Endothelial cell of umbilical vein (primary cell): ENCODE measurements around the gene TSPAN18. TPM values are rescaled to one million over a fixed set of nuclear protein-coding genes. Genes with fewer than 3 reads are reported as not detected.

Experiments used
- BruUV-seq: library from RNA; stranded (reverse); fragments of 400-500 nt; replicated peaks from 2 replicates; lab custom pipeline; 2021; lab: Mats Ljungman, UMichigan
- CTCF ChIA-PET: fragments of 300-600, 350-600 bp; sonication (Branson Sonifier 250); formaldehyde crosslinking; loops from one replicate; lab custom pipeline; 2021; ENCODE audit warnings: antibody characterized with exemption, inconsistent platforms; lab: Charles Lee
- POLR2A ChIA-PET: fragments of 300-600, 350-600 bp; sonication (Branson Sonifier 250); formaldehyde crosslinking; loops from one replicate; lab custom pipeline; 2021; ENCODE audit warnings: antibody characterized with exemption, inconsistent platforms; lab: Charles Lee
- DNase-seq: peaks from one replicate; pipeline ENCODE4 v3.0.0-alpha.2; 2011; ENCODE audit warnings: low read depth, low spot score
- FAIRE-seq: peaks from 2 replicates; lab custom pipeline; 2011; peaks lifted over from hg19 to GRCh38; lab: Jason Lieb, UNC
- H2AFZ ChIP-seq: 2 replicates; pipeline ENCODE4 v1.6.0; 2012; ENCODE audit warnings: low read depth, low read length, control low read depth, inconsistent platforms
- H3K27ac ChIP-seq: 2 replicates; pipeline ENCODE4 v1.5.1; 2011; ENCODE audit warnings: low read depth, mild to moderate bottlenecking, control low read depth, low read length, moderate library complexity; ENCODE audit not compliant: insufficient read depth
- H3K27me3 ChIP-seq, 2 experiments: 2 replicates each; pipeline versions ENCODE4 v1.6.0 to v1.6.1; 2011; ENCODE audit warnings: low read length in 2 of 2, mixed read lengths in 1 of 2; ENCODE audit not compliant: control insufficient read depth in 2 of 2, insufficient read depth in 2 of 2
- H3K36me3 ChIP-seq, 2 experiments: 2 replicates in 1 of 2; 3 replicates in 1 of 2; pipeline ENCODE4 v1.5.1; 2011; ENCODE audit warnings: low read length in 2 of 2, mild to moderate bottlenecking in 1 of 2, moderate library complexity in 1 of 2; ENCODE audit not compliant: control insufficient read depth in 2 of 2, insufficient read depth in 2 of 2; ENCODE audit errors: extremely low read depth in 1 of 2
- H3K4me1 ChIP-seq: 3 replicates; pipeline ENCODE4 v1.5.1; 2011; ENCODE audit warnings: mild to moderate bottlenecking, low read length; ENCODE audit not compliant: control insufficient read depth, insufficient read depth; ENCODE audit errors: extremely low read depth
- H3K4me2 ChIP-seq: 2 replicates; pipeline ENCODE4 v1.6.1; 2011; ENCODE audit warnings: low read length, control low read depth, mixed read lengths; ENCODE audit not compliant: insufficient read depth
- H3K4me3 ChIP-seq, 3 experiments: fragments of 200-600 bp in 1 of 3; sonication (generic), shearing (Covaris generic) in 1 of 3; replicated peaks in 1 of 3; 2 replicates each; pipeline ENCODE4 v1.5.1; 2011 to 2016; ENCODE audit warnings: control low read depth in 3 of 3, low read length in 3 of 3, mild to moderate bottlenecking in 2 of 3, inconsistent platforms in 1 of 3, low read depth in 1 of 3, moderate library complexity in 1 of 3; ENCODE audit not compliant: insufficient read depth in 1 of 3
- H3K79me2 ChIP-seq: 2 replicates; pipeline ENCODE4 v1.6.0; 2012; ENCODE audit warnings: low read length, inconsistent platforms; ENCODE audit not compliant: control insufficient read depth, insufficient read depth
- H3K9ac ChIP-seq: replicated peaks from 2 replicates; pipeline ENCODE3; 2011; ENCODE audit warnings: low read length, control low read depth; ENCODE audit not compliant: insufficient read depth; ENCODE audit errors: extremely low read depth
- H3K9me1 ChIP-seq: replicated peaks from 3 replicates; pipeline ENCODE4 v1.6.0; 2011; ENCODE audit warnings: mild to moderate bottlenecking, low read length; ENCODE audit not compliant: control insufficient read depth, insufficient read depth; ENCODE audit errors: extremely low read depth
- H3K9me3 ChIP-seq: replicated peaks from 2 replicates; pipeline ENCODE4 v1.5.1; 2012; ENCODE audit warnings: low read length, inconsistent platforms; ENCODE audit not compliant: control insufficient read depth, insufficient read depth
- H4K20me1 ChIP-seq: replicated peaks from 2 replicates; pipeline ENCODE3; 2011; ENCODE audit warnings: mild to moderate bottlenecking, low read length; ENCODE audit not compliant: control insufficient read depth, insufficient read depth; ENCODE audit errors: extremely low read depth
- GATA2 ChIP-seq: IDR thresholded peaks from 2 replicates; pipeline ENCODE4 v1.7.0; 2011; ENCODE audit warnings: low read depth, mild to moderate bottlenecking, moderate library complexity, mixed read lengths, low read length; ENCODE audit not compliant: insufficient read length, insufficient read depth
- JUN ChIP-seq: IDR thresholded peaks from 2 replicates; pipeline ENCODE4 v1.6.1; 2011; ENCODE audit warnings: borderline replicate concordance, low read depth; ENCODE audit not compliant: insufficient read length, insufficient read depth
- MYC ChIP-seq: IDR thresholded peaks from one replicate; pipeline ENCODE4 v1.6.1; 2011; ENCODE audit warnings: mild to moderate bottlenecking, low read depth, low read length
- POLR2AphosphoS5 ChIP-seq: IDR thresholded peaks from 2 replicates; pipeline ENCODE4 v1.6.1; 2012; ENCODE audit warnings: low read depth, mild to moderate bottlenecking, control low read depth, low read length, moderate library complexity; ENCODE audit not compliant: insufficient read depth
- dilution Hi-C: fragments of 300-500 bp; cut with MboI; formaldehyde crosslinking; loops from one replicate; pipeline ENCODE4 v1.15.0; 2019; ENCODE audit warnings: low sequenced_read_pairs; ENCODE audit not compliant: extremely low pct_ligation_motif_present
- intact Hi-C: fragments of 100-400 bp; cut with micrococcal nuclease; formaldehyde crosslinking; loops from one replicate; pipeline ENCODE4 v1.10.0; 2022
- polyA plus RNA-seq, 4 experiments: library from polyadenylated mRNA; depleted of rRNA in 3 of 4; stranded (reverse) in 3 of 4; unstranded in 1 of 4; fragments of >200 nt; gene quantifications; 2 replicates each; pipeline versions ENCODE4 v1.2.1 to v1.2.3, GENCODE V29; 2011 to 2012; ENCODE audit warnings: missing spikeins in 1 of 4
- total RNA-seq: library from RNA; stranded (reverse); gene quantifications from 2 replicates; pipeline ENCODE4 v1.2.3, GENCODE V29; 2021
- TF ChIP-seq, protein P1 (sequence below): IDR thresholded peaks from 2 replicates; pipeline ENCODE4 v1.6.1; 2011; ENCODE audit not compliant: insufficient read depth, insufficient read length
- TF ChIP-seq, protein P2 (sequence below), 2 donors: IDR thresholded peaks; 1 replicate in 1 of 2; 2 replicates in 1 of 2; pipeline ENCODE4 v1.5.1; 2011; ENCODE audit warnings: low read length in 2 of 2, mild to moderate bottlenecking in 2 of 2, moderate library complexity in 2 of 2, control low read depth in 1 of 2, inconsistent platforms in 1 of 2, low read depth in 1 of 2; ENCODE audit not compliant: insufficient read depth in 1 of 2; ENCODE audit errors: extremely low read depth in 1 of 2

The TSPAN18 gene
- total and polyA plus RNA-seq, 2 donors (not counting 3 experiments of a cell fraction or from before 2014, with no cell fraction given): 32.2 to 118 TPM

DNA sequence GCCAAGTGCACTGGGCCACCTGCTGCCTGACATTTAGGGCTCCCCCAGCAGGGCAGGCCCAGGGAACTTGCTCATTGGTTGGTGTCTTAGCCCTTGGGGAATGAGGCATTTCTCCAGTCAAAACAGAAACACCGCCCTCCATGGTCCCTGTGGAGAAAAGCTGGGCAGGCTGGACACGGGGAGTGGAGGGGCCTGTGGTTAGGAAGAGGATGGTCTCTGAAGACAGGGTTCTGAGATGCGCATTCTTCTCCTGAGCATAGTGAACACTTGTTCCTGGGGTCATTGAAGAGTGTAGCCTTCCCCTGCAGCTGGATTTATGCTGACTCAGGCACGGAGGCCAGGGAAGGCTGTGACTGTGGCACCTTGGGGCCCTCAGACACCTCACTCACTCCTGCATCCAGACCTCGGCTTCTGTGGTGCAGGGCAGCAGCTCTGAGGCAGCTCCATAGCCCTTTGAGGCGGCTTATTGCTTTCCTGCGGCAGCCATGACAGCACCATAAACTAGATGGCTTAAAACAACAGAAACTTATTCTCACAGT lies 8.2 kb downstream of the TSPAN18 start:
- FAIRE-seq: no peak
- DNase-seq: no peak
- intact Hi-C loops: no loop called here
- Histone ChIP-seq H3K79me2 (no peaks in the 10 kb centered on the region), H3K36me3 (no peaks in the 10 kb centered on the region), H3K4me3 (no peak overlapping the region), H3K27ac (no peak overlapping the region), H3K9me3 (no peaks in the 10 kb centered on the region), H3K9me1 (no peaks in the 10 kb centered on the region), H3K4me2 (no peak overlapping the region), H3K4me1 (peaks cover 5% of the 10 kb centered on the region), H3K27me3 (peaks cover 0 to 2% of the 10 kb centered on the region in 2 experiments), H4K20me1 (no peaks in the 10 kb centered on the region), H3K9ac (no peak overlapping the region), H2AFZ (no peak overlapping the region)
- ChIA-PET POLR2A (no interaction called here), CTCF (interaction anchor here (1.3 to 1.7 kb wide), 2 partner anchors 158 to 376 kb away, joined by 3 read pairs; no protein-coding TSS in a partner anchor)
- TF ChIP-seq GATA2: no peak
- no peak for TF ChIP-seq MYC
- TF ChIP-seq JUN: no peak
- TF ChIP-seq, protein P1, sequence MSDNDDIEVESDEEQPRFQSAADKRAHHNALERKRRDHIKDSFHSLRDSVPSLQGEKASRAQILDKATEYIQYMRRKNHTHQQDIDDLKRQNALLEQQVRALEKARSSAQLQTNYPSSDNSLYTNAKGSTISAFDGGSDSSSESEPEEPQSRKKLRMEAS: no peak
- TF ChIP-seq, protein P2, sequence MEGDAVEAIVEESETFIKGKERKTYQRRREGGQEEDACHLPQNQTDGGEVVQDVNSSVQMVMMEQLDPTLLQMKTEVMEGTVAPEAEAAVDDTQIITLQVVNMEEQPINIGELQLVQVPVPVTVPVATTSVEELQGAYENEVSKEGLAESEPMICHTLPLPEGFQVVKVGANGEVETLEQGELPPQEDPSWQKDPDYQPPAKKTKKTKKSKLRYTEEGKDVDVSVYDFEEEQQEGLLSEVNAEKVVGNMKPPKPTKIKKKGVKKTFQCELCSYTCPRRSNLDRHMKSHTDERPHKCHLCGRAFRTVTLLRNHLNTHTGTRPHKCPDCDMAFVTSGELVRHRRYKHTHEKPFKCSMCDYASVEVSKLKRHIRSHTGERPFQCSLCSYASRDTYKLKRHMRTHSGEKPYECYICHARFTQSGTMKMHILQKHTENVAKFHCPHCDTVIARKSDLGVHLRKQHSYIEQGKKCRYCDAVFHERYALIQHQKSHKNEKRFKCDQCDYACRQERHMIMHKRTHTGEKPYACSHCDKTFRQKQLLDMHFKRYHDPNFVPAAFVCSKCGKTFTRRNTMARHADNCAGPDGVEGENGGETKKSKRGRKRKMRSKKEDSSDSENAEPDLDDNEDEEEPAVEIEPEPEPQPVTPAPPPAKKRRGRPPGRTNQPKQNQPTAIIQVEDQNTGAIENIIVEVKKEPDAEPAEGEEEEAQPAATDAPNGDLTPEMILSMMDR (IDR thresholded peaks at IDR 0.05; ENCODE audit: extremely low read depth in 1 of 2, insufficient read depth in 1 of 2, low read depth in 1 of 2, low read length in 2 of 2): no peak
- no peak for TF ChIP-seq POLR2AphosphoS5
- BruUV-seq: no TSS peak
- dilution Hi-C loops: no loop called here
